22Rv1 (cell line): ENCODE results near the gene ORAI3.
A peak's percentile ranks its signal among the peaks of the same experiment; 100 is the strongest.

Experiments used
- CTCF ChIP-seq: fragments of 450-650 bp; IDR thresholded peaks from 2 replicates; pipeline ENCODE4 v1.5.1; 2017; ENCODE audit warnings: mild to moderate bottlenecking
- ZFX ChIP-seq: fragments of 450-650 bp; IDR thresholded peaks from 2 replicates; pipeline ENCODE4 v1.6.1; 2017; ENCODE audit warnings: antibody characterized with exemption, borderline replicate concordance

- TF ChIP-seq CTCF = peak; percentile 91
- TF ChIP-seq ZFX = no peak
Measured at GRCh38 chr16:30953511-30954124, 4.8 kb downstream of the ORAI3 start.
